Keratinocyte (primary cell): ENCODE results near the gene BRD2. TPM values are rescaled to one million over a fixed set of nuclear protein-coding genes. Genes with fewer than 3 reads are reported as not detected.
A peak's percentile ranks its signal among the peaks of the same experiment; 100 is the strongest.

Source experiments
- DNase-seq: peaks from one replicate; pipeline ENCODE4 v3.0.0-alpha.2; 2011; ENCODE audit warnings: low read depth, missing footprints, low spot score
- FAIRE-seq: peaks from 2 replicates; lab custom pipeline; 2011; peaks lifted over from hg19 to GRCh38; lab: Jason Lieb, UNC
- H2AFZ ChIP-seq: 2 replicates; pipeline ENCODE4 v1.6.0; 2012; ENCODE audit warnings: low read length, control low read depth, inconsistent platforms; ENCODE audit not compliant: control insufficient read depth
- H3K27ac ChIP-seq: 2 replicates; pipeline ENCODE4 v1.5.1; 2011; ENCODE audit warnings: low read length; ENCODE audit not compliant: control insufficient read depth, insufficient read depth
- H3K27me3 ChIP-seq: 3 replicates; pipeline ENCODE4 v1.6.0; 2011; ENCODE audit warnings: low read length; ENCODE audit not compliant: control insufficient read depth, insufficient read depth; ENCODE audit errors: extremely low read depth
- H3K36me3 ChIP-seq, 2 experiments: 2 replicates in 1 of 2; 3 replicates in 1 of 2; pipeline ENCODE4 v1.5.1; 2011; ENCODE audit warnings: low read length in 2 of 2, mild to moderate bottlenecking in 1 of 2; ENCODE audit not compliant: control insufficient read depth in 2 of 2, insufficient read depth in 2 of 2; ENCODE audit errors: extremely low read depth in 1 of 2
- H3K4me1 ChIP-seq: 3 replicates; pipeline ENCODE4 v1.5.1; 2011; ENCODE audit warnings: low read length; ENCODE audit not compliant: control insufficient read depth, insufficient read depth; ENCODE audit errors: extremely low read depth
- H3K4me2 ChIP-seq: 3 replicates; pipeline ENCODE4 v1.6.0; 2011; ENCODE audit warnings: low read depth, low read length; ENCODE audit not compliant: control insufficient read depth, insufficient read depth; ENCODE audit errors: extremely low read depth
- H3K4me3 ChIP-seq, 3 experiments: fragments of 200-600 bp in 1 of 3; sonication (generic) in 1 of 3; 2 replicates in 2 of 3; 3 replicates in 1 of 3; pipeline ENCODE4 v1.5.1; 2011 to 2016; ENCODE audit warnings: low read length in 3 of 3, mild to moderate bottlenecking in 3 of 3, control low read depth in 2 of 3, inconsistent platforms in 1 of 3, low read depth in 1 of 3, mixed read lengths in 1 of 3, mixed run types in 1 of 3, moderate library complexity in 1 of 3; ENCODE audit not compliant: control insufficient read depth in 2 of 3, insufficient read depth in 2 of 3; ENCODE audit errors: extremely low read depth in 1 of 3
- H3K79me2 ChIP-seq: 2 replicates; pipeline ENCODE4 v1.6.0; 2012; ENCODE audit warnings: low read length; ENCODE audit not compliant: control insufficient read depth, insufficient read depth
- H3K9ac ChIP-seq: 3 replicates; pipeline ENCODE4 v1.6.0; 2011; ENCODE audit warnings: low read length; ENCODE audit not compliant: control insufficient read depth, insufficient read depth; ENCODE audit errors: extremely low read depth
- H3K9me1 ChIP-seq: 3 replicates; pipeline ENCODE4 v1.6.0; 2011; ENCODE audit warnings: low read length; ENCODE audit not compliant: control insufficient read depth, insufficient read depth; ENCODE audit errors: extremely low read depth
- H3K9me3 ChIP-seq: 2 replicates; pipeline ENCODE4 v1.5.1; 2012; ENCODE audit warnings: low read depth, low read length; ENCODE audit not compliant: control insufficient read depth
- H4K20me1 ChIP-seq: 3 replicates; pipeline ENCODE4 v1.6.0; 2011; ENCODE audit warnings: low read length; ENCODE audit not compliant: control insufficient read depth, insufficient read depth; ENCODE audit errors: extremely low read depth
- CTCF ChIP-seq, 3 experiments: IDR thresholded peaks in 1 of 3; conservative IDR thresholded peaks in 1 of 3; optimal IDR thresholded peaks in 1 of 3; 2 replicates in 2 of 3; 3 replicates in 1 of 3; pipeline versions ENCODE3 to v1.5.1; 2011; ENCODE audit warnings: low read length in 3 of 3, mild to moderate bottlenecking in 3 of 3, moderate library complexity in 2 of 3, control low read depth in 1 of 3, inconsistent platforms in 1 of 3; ENCODE audit not compliant: insufficient read depth in 2 of 3; ENCODE audit errors: extremely low read depth in 1 of 3
- EZH2 ChIP-seq: IDR thresholded peaks from one replicate; pipeline ENCODE4 v1.6.1; 2012; ENCODE audit warnings: inconsistent platforms, mild to moderate bottlenecking, low read length, moderate library complexity
- dilution Hi-C: fragments of 300-500 bp; cut with MboI; formaldehyde crosslinking; loops from one replicate; pipeline ENCODE4 v1.7.0; 2020; ENCODE audit warnings: low sequenced_read_pairs; ENCODE audit not compliant: extremely low pct_ligation_motif_present
- polyA plus RNA-seq, 5 experiments: library from polyadenylated mRNA; depleted of rRNA in 3 of 5; stranded (reverse) in 3 of 5; stranded (forward) in 1 of 5; unstranded in 1 of 5; fragments of >200 nt; gene quantifications; 1 replicate in 1 of 5; 2 replicates in 3 of 5; 3 replicates in 1 of 5; pipeline versions ENCODE4 v1.2.1 to v1.2.3, GENCODE V29; 2011 to 2012; ENCODE audit warnings: missing spikeins in 2 of 5, low read depth in 1 of 5, low replicate concordance in 1 of 5

Gene BRD2
- polyA plus RNA-seq, 1 donor (not counting 4 experiments of a cell fraction or from before 2014, with no cell fraction given): 121 TPM

GRCh38 chr6:32974541-32975308 is 6.3 kb downstream of the BRD2 start:
- Histone ChIP-seq H3K27me3 (no peaks in the 10 kb centered on the region), H3K4me1 (peaks cover 25% of the 10 kb centered on the region), H3K79me2 (peaks cover 70% of the 10 kb centered on the region), H2AFZ (no peak overlapping the region), H3K9ac (peak overlapping the region; percentile 90), H3K36me3 (peaks cover 53 to 75% of the 10 kb centered on the region in 2 experiments), H3K9me1 (peaks cover 10% of the 10 kb centered on the region), H3K4me3 (peak overlapping the region; percentile 88 to 99 (median 90)), H4K20me1 (peaks cover 72% of the 10 kb centered on the region), H3K27ac (peak overlapping the region; percentile 76), H3K4me2 (peak overlapping the region; percentile 98), H3K9me3 (no peaks in the 10 kb centered on the region)
- no peak for DNase-seq
- FAIRE-seq: no peak
- dilution Hi-C loops: no loop called here
- no peak for TF ChIP-seq CTCF (optimal IDR thresholded peaks at IDR 0.05 in 1 of 3, IDR thresholded peaks at IDR 0.05 in 1 of 3, conservative IDR thresholded peaks at IDR 0.05 in 1 of 3; ENCODE audit: extremely low read depth in 1 of 3, insufficient read depth in 2 of 3, low read length in 3 of 3)
- no peak for TF ChIP-seq EZH2

- FAIRE-seq: no peak
- no peaks in the 10 kb centered on the region for H3K9me3 ChIP-seq
- H3K9ac ChIP-seq: no peak overlapping the region
- TF ChIP-seq EZH2: no peak
- no peak for TF ChIP-seq CTCF (optimal IDR thresholded peaks at IDR 0.05 in 1 of 3, IDR thresholded peaks at IDR 0.05 in 1 of 3, conservative IDR thresholded peaks at IDR 0.05 in 1 of 3; ENCODE audit: extremely low read depth in 1 of 3, insufficient read depth in 2 of 3, low read length in 3 of 3)
- H3K36me3 ChIP-seq: peaks cover 62 to 87% of the 10 kb centered on the region in 2 experiments
- peak overlapping the region in 1 of 3 experiments; percentile 4 for H3K4me3 ChIP-seq
- dilution Hi-C loops: no loop called here
- H3K9me1 ChIP-seq: peaks cover 10% of the 10 kb centered on the region
- H2AFZ ChIP-seq: no peak overlapping the region
- H3K4me1 ChIP-seq: peaks cover 25% of the 10 kb centered on the region
- H3K4me2 ChIP-seq: peak overlapping the region; percentile 18
- H4K20me1 ChIP-seq: peaks cover 83% of the 10 kb centered on the region
- H3K27me3 ChIP-seq: no peaks in the 10 kb centered on the region
- no peak for DNase-seq
- H3K79me2 ChIP-seq: peaks cover 72% of the 10 kb centered on the region
- H3K27ac ChIP-seq: no peak overlapping the region
These were observed 7.5 kb downstream of the BRD2 start for GRCh38 chr6:32975886-32976285.
